ENCODE results near the gene UBAP2L. TPM values are rescaled to one million over a fixed set of nuclear protein-coding genes. Genes with fewer than 3 reads are reported as not detected.
"Not testable (repeated sequence)": the region's sequence is repeated elsewhere in the genome, so short reads cannot be mapped to it uniquely, and the experiment has no call there.

The UBAP2L gene
- total RNA-seq, 4 donors from 2014 or later: 43.5 to 68.2 (median 55.7) TPM

- peaks cover 0 to 19% (median 11%) of the 10 kb centered on the region in 4 donors for H3K4me1 ChIP-seq
- peaks cover 0 to 68% (median 4%) of the 10 kb centered on the region in 3 donors for H3K36me3 ChIP-seq
- peak overlapping the region; percentile 61 to 97 (median 88) for H3K4me3 ChIP-seq
- TF ChIP-seq POLR2A (IDR thresholded peaks at IDR 0.05): no peak
- no peak for TF ChIP-seq EP300 (IDR thresholded peaks at IDR 0.05)
- TF ChIP-seq CTCF (IDR thresholded peaks at IDR 0.05): no peak
- no peaks in the 10 kb centered on the region for H3K27me3 ChIP-seq
- DNase-seq (ENCODE audit: low spot score in 2 of 2): no peak
- WGBS, 2 donors: 41 to 45% methylated on average over 13 of the region's 13 CpGs
- no peaks in the 10 kb centered on the region for H3K9me3 ChIP-seq
- peak overlapping the region; percentile 89 to 97 (median 94) for H3K27ac ChIP-seq
Observed at GRCh38 chr1:154272999-154273563, 52.3 kb downstream of the UBAP2L start.

GRCh38 chr1:154276797-154277196 is 56.0 kb downstream of the UBAP2L start:
- 85 to 86% methylated on average over 7 of the region's 7 CpGs for WGBS, 2 donors
- Histone ChIP-seq H3K4me1 (peaks cover 0 to 16% (median 11%) of the 10 kb centered on the region in 4 donors), H3K9me3 (no peaks in the 10 kb centered on the region), H3K4me3 (no peak overlapping the region), H3K27me3 (no peaks in the 10 kb centered on the region), H3K27ac (no peak overlapping the region), H3K36me3 (peaks cover 0 to 44% (median 0%) of the 10 kb centered on the region in 3 donors)
- no peak for DNase-seq (ENCODE audit: low spot score in 2 of 2)
- TF ChIP-seq POLR2A (IDR thresholded peaks at IDR 0.05) (no peak), EP300 (IDR thresholded peaks at IDR 0.05) (no peak), CTCF (IDR thresholded peaks at IDR 0.05) (no peak)

GRCh38 chr1:154287591-154287990 is 66.8 kb downstream of the UBAP2L start:
- H3K27ac ChIP-seq; H3K9me3 ChIP-seq; H3K4me3 ChIP-seq; H3K4me1 ChIP-seq; H3K27me3 ChIP-seq; H3K36me3 ChIP-seq; DNase-seq (ENCODE audit: low spot score in 2 of 2): not testable (repeated sequence)
- WGBS, 2 donors: 95 to 96% methylated on average over 9 to 16 of the region's 30 CpGs

GRCh38 chr1:154288661-154289060 is 67.9 kb downstream of the UBAP2L start:
- 51 to 66% methylated on average over 3 of the region's 3 CpGs for WGBS, 2 donors

GRCh38 chr1:154290921-154291320 is 70.2 kb downstream of the UBAP2L start:
- peaks cover 0 to 25% (median 5%) of the 10 kb centered on the region in 4 donors for H3K9me3 ChIP-seq
- no peaks in the 10 kb centered on the region for H3K27me3 ChIP-seq
- 63 to 66% methylated on average over 1 of the region's 1 CpG for WGBS, 2 donors
- H3K4me3 ChIP-seq: no peak overlapping the region
- TF ChIP-seq POLR2A (IDR thresholded peaks at IDR 0.05) (no peak), CTCF (IDR thresholded peaks at IDR 0.05) (no peak), EP300 (IDR thresholded peaks at IDR 0.05) (no peak)
- no peaks in the 10 kb centered on the region for H3K4me1 ChIP-seq
- H3K36me3 ChIP-seq: no peaks in the 10 kb centered on the region
- DNase-seq (ENCODE audit: low spot score in 2 of 2): no peak
- no peak overlapping the region for H3K27ac ChIP-seq

More at GRCh38 chr1:154288661-154289060, 67.9 kb downstream of the UBAP2L start:
- TF ChIP-seq EP300 (IDR thresholded peaks at IDR 0.05): no peak
- TF ChIP-seq POLR2A (IDR thresholded peaks at IDR 0.05): no peak
- TF ChIP-seq CTCF (IDR thresholded peaks at IDR 0.05): no peak
- Histone ChIP-seq H3K36me3 (no peaks in the 10 kb centered on the region), H3K27ac (no peak overlapping the region), H3K9me3 (peaks cover 0 to 2% (median 0%) of the 10 kb centered on the region in 4 donors), H3K27me3 (no peaks in the 10 kb centered on the region), H3K4me3 (no peak overlapping the region), H3K4me1 (no peaks in the 10 kb centered on the region)
- no peak for DNase-seq (ENCODE audit: low spot score in 2 of 2)
